Neuronal stem cell (in vitro differentiated cells): ENCODE results near the gene TSPAN9.

Experiments used
- DNase-seq: peaks from one replicate; pipeline ENCODE4 v3.0.0-alpha.2; 2013; ENCODE audit warnings: low spot score
- H2AFZ ChIP-seq: one replicate; pipeline ENCODE4 v1.6.1; 2013; ENCODE audit warnings: mild to moderate bottlenecking, low read length, inconsistent platforms
- H2AK5ac ChIP-seq: 2 replicates; pipeline ENCODE4 v1.6.1; 2013; ENCODE audit warnings: low read depth, mild to moderate bottlenecking, inconsistent platforms, low read length, moderate library complexity, mixed read lengths
- H2BK120ac ChIP-seq: 2 replicates; pipeline ENCODE4 v1.6.1; 2013; ENCODE audit warnings: low read depth, mild to moderate bottlenecking, inconsistent platforms, low read length, moderate library complexity, mixed read lengths
- H2BK12ac ChIP-seq: one replicate; pipeline ENCODE4 v1.6.1; 2013; ENCODE audit warnings: low read length, inconsistent platforms
- H2BK15ac ChIP-seq: 2 replicates; pipeline ENCODE4 v1.6.1; 2013; ENCODE audit warnings: mild to moderate bottlenecking, low read length, inconsistent platforms, mixed read lengths
- H2BK5ac ChIP-seq: one replicate; pipeline ENCODE4 v1.6.1; 2013; ENCODE audit warnings: inconsistent platforms, mild to moderate bottlenecking, low read length, moderate library complexity
- H3K14ac ChIP-seq: one replicate; pipeline ENCODE4 v1.6.1; 2013; ENCODE audit warnings: low read length, inconsistent platforms
- H3K18ac ChIP-seq: 2 replicates; pipeline ENCODE4 v1.6.1; 2013; ENCODE audit warnings: low read length, inconsistent platforms
- H3K23ac ChIP-seq: 2 replicates; pipeline ENCODE4 v1.6.1; 2013; ENCODE audit warnings: low read depth, mild to moderate bottlenecking, mixed read lengths, low read length, inconsistent platforms; ENCODE audit not compliant: poor library complexity
- H3K27ac ChIP-seq: replicated peaks from 3 replicates; pipeline ENCODE4 v1.5.1; 2013; ENCODE audit warnings: low read length, inconsistent platforms
- H3K27me3 ChIP-seq, 3 experiments: 2 replicates each; pipeline ENCODE4 v1.6.1; 2013; ENCODE audit warnings: low read length in 3 of 3, mild to moderate bottlenecking in 2 of 3, inconsistent platforms in 1 of 3, low read depth in 1 of 3, mixed read lengths in 1 of 3, moderate library complexity in 1 of 3; ENCODE audit not compliant: control insufficient read depth in 3 of 3, insufficient read depth in 3 of 3
- H3K36me3 ChIP-seq, 2 donors: replicated peaks in 1 of 2; 2 replicates each; pipeline ENCODE4 v1.6.1; 2013; ENCODE audit warnings: low read length in 2 of 2; ENCODE audit not compliant: control insufficient read depth in 2 of 2, insufficient read depth in 2 of 2
- H3K4ac ChIP-seq: 2 replicates; pipeline ENCODE4 v1.6.1; 2013; ENCODE audit warnings: inconsistent platforms, mild to moderate bottlenecking, low read length, moderate library complexity
- H3K4me1 ChIP-seq, 2 donors: 1 replicate in 1 of 2; 2 replicates in 1 of 2; pipeline ENCODE4 v1.6.1; 2013; ENCODE audit warnings: low read length in 2 of 2, low read depth in 1 of 2; ENCODE audit not compliant: control insufficient read depth in 2 of 2, insufficient read depth in 1 of 2
- H3K4me2 ChIP-seq: one replicate; pipeline ENCODE4 v1.6.1; 2013; ENCODE audit warnings: mild to moderate bottlenecking, low read length, inconsistent platforms; ENCODE audit not compliant: insufficient read depth, poor library complexity, severe bottlenecking
- H3K4me3 ChIP-seq, 2 donors: 2 replicates each; pipeline ENCODE4 v1.5.1; 2013; ENCODE audit warnings: low read length in 2 of 2, mild to moderate bottlenecking in 2 of 2, inconsistent platforms in 1 of 2, moderate library complexity in 1 of 2
- H3K79me1 ChIP-seq: one replicate; pipeline ENCODE4 v1.6.1; 2013; ENCODE audit warnings: low read depth, mild to moderate bottlenecking, inconsistent platforms, low read length, moderate library complexity
- H3K9ac ChIP-seq: one replicate; pipeline ENCODE4 v1.6.1; 2013; ENCODE audit warnings: mild to moderate bottlenecking, low read depth, low read length, inconsistent platforms; ENCODE audit not compliant: poor library complexity
- H3K9me3 ChIP-seq, 2 donors: replicated peaks in 1 of 2; 2 replicates each; pipeline versions ENCODE3 to v1.6.1; 2013; ENCODE audit warnings: low read length in 2 of 2, mild to moderate bottlenecking in 2 of 2, inconsistent platforms in 1 of 2, low read depth in 1 of 2, mixed read lengths in 1 of 2, moderate library complexity in 1 of 2; ENCODE audit not compliant: control insufficient read depth in 2 of 2, insufficient read depth in 1 of 2
- H4K8ac ChIP-seq: one replicate; pipeline ENCODE4 v1.6.1; 2013; ENCODE audit warnings: low read depth, mild to moderate bottlenecking, inconsistent platforms, low read length, moderate library complexity
- H4K91ac ChIP-seq: one replicate; pipeline ENCODE4 v1.6.1; 2013; ENCODE audit warnings: low read length, low read depth, mild to moderate bottlenecking, inconsistent platforms; ENCODE audit not compliant: poor library complexity
- WGBS, 2 donors: extraction: QIAGEN DNeasy Blood & Tissue Kit; methylation state at CpG; one replicate each; pipeline ENCODE4 v1.1.7; 2013; ENCODE audit warnings: missing lambda C conversion rate in 2 of 2, mixed read lengths in 1 of 2; ENCODE audit not compliant: insufficient read length in 2 of 2, insufficient replicate concordance in 1 of 2; ENCODE audit errors: extremely low coverage in 2 of 2; 5-methylcytosine and 5-hydroxymethylcytosine counted together

Gene TSPAN9

GRCh38 chr12:3115078-3115477, 37.9 kb downstream of the TSPAN9 start:
- no CpG with 5 or more reads among the region's 3 CpGs for WGBS, 2 donors

GRCh38 chr12:3116106-3116844, 39.1 kb downstream of the TSPAN9 start:
- H3K4me3 ChIP-seq: peak overlapping the region in 1 of 2 donors; percentile 12
- H3K4me2 ChIP-seq: no peak overlapping the region
- DNase-seq: no peak
- WGBS, 2 donors: no CpG with 5 or more reads among the region's 19 CpGs
- H3K18ac ChIP-seq: no peak overlapping the region
- peak overlapping the region; percentile 47 for H2AFZ ChIP-seq
- H3K27me3 ChIP-seq: no peaks in the 10 kb centered on the region
- peaks cover 0 to 2% of the 10 kb centered on the region in 2 donors for H3K36me3 ChIP-seq
- H3K23ac ChIP-seq: no peak overlapping the region
- H4K8ac ChIP-seq: no peak overlapping the region
- no peak overlapping the region for H3K14ac ChIP-seq
- H2BK12ac ChIP-seq: no peak overlapping the region
- H3K27ac ChIP-seq: no peak overlapping the region
- H3K9ac ChIP-seq: no peak overlapping the region
- H2BK15ac ChIP-seq: no peak overlapping the region
- no peak overlapping the region for H2BK5ac ChIP-seq
- H3K4ac ChIP-seq: no peak overlapping the region
- no peak overlapping the region for H2AK5ac ChIP-seq
- H3K9me3 ChIP-seq: peaks cover 0 to 2% of the 10 kb centered on the region in 2 donors
- no peaks in the 10 kb centered on the region for H3K79me1 ChIP-seq
- no peak overlapping the region for H4K91ac ChIP-seq
- H2BK120ac ChIP-seq: no peak overlapping the region
- peaks cover 7 to 25% of the 10 kb centered on the region in 2 donors for H3K4me1 ChIP-seq

More at GRCh38 chr12:3115078-3115477, 37.9 kb downstream of the TSPAN9 start:
- H3K9ac ChIP-seq: no peak overlapping the region
- H3K36me3 ChIP-seq: peaks cover 0 to 2% of the 10 kb centered on the region in 2 donors
- H3K4ac ChIP-seq: no peak overlapping the region
- no peak for DNase-seq
- peaks cover 1% of the 10 kb centered on the region for H3K79me1 ChIP-seq
- H3K27ac ChIP-seq: no peak overlapping the region
- H3K14ac ChIP-seq: no peak overlapping the region
- no peaks in the 10 kb centered on the region for H3K27me3 ChIP-seq
- no peak overlapping the region for H2BK5ac ChIP-seq
- no peak overlapping the region for H2BK120ac ChIP-seq
- no peak overlapping the region for H3K4me3 ChIP-seq
- H4K91ac ChIP-seq: no peak overlapping the region
- H3K4me2 ChIP-seq: no peak overlapping the region
- no peak overlapping the region for H3K23ac ChIP-seq
- no peak overlapping the region for H4K8ac ChIP-seq
- H2AFZ ChIP-seq: no peak overlapping the region
- no peak overlapping the region for H2BK15ac ChIP-seq
- no peaks in the 10 kb centered on the region for H3K9me3 ChIP-seq
- H3K18ac ChIP-seq: no peak overlapping the region
- H2AK5ac ChIP-seq: no peak overlapping the region
- H3K4me1 ChIP-seq: peaks cover 7 to 25% of the 10 kb centered on the region in 2 donors
- no peak overlapping the region for H2BK12ac ChIP-seq

GRCh38 chr12:3117144-3117581, 40.0 kb downstream of the TSPAN9 start:
- Histone ChIP-seq H3K27ac (no peak overlapping the region), H3K9ac (no peak overlapping the region), H3K18ac (no peak overlapping the region), H3K4ac (no peak overlapping the region), H3K79me1 (no peaks in the 10 kb centered on the region), H3K4me3 (no peak overlapping the region), H3K4me2 (no peak overlapping the region), H4K8ac (no peak overlapping the region), H3K27me3 (no peaks in the 10 kb centered on the region), H4K91ac (no peak overlapping the region), H2BK12ac (no peak overlapping the region), H2AK5ac (no peak overlapping the region), H2BK15ac (no peak overlapping the region), H2BK5ac (no peak overlapping the region), H3K36me3 (peaks cover 0 to 2% of the 10 kb centered on the region in 2 donors), H2BK120ac (no peak overlapping the region), H3K14ac (no peak overlapping the region), H3K4me1 (peaks cover 7 to 25% of the 10 kb centered on the region in 2 donors), H3K23ac (no peak overlapping the region), H2AFZ (peak overlapping the region; percentile 47), H3K9me3 (peaks cover 0 to 2% of the 10 kb centered on the region in 2 donors)
- WGBS, 2 donors: no CpG with 5 or more reads among the region's 10 CpGs
- no peak for DNase-seq

GRCh38 chr12:3117591-3118015, 40.4 kb downstream of the TSPAN9 start:
- WGBS, 2 donors: no CpG with 5 or more reads among the region's 3 CpGs
- Histone ChIP-seq H2BK5ac (no peak overlapping the region), H2BK15ac (no peak overlapping the region), H2AK5ac (peak overlapping the region; percentile 34), H4K8ac (no peak overlapping the region), H3K9me3 (peaks cover 0 to 2% of the 10 kb centered on the region in 2 donors), H3K4ac (no peak overlapping the region), H3K36me3 (peaks cover 0 to 2% of the 10 kb centered on the region in 2 donors), H3K4me1 (peaks cover 7 to 25% of the 10 kb centered on the region in 2 donors), H3K4me2 (no peak overlapping the region), H3K14ac (no peak overlapping the region), H3K27ac (no peak overlapping the region), H3K79me1 (no peaks in the 10 kb centered on the region), H3K27me3 (no peaks in the 10 kb centered on the region), H2AFZ (peak overlapping the region; percentile 47), H3K9ac (no peak overlapping the region), H4K91ac (no peak overlapping the region), H2BK12ac (no peak overlapping the region), H3K18ac (peak overlapping the region; percentile 49), H3K23ac (no peak overlapping the region), H3K4me3 (no peak overlapping the region), H2BK120ac (no peak overlapping the region)
- DNase-seq: no peak
